MM.1S (cell line): ENCODE data around the gene FHIT.

Source experiments
- DNase-seq: peaks from one replicate; pipeline ENCODE4 v3.0.0-alpha.2; 2015
- H2AFZ ChIP-seq: fragments of 300-600 bp; sonication (generic); 2 replicates; pipeline ENCODE4 v1.6.0; 2016; ENCODE audit warnings: antibody characterized with exemption, low read length
- H3F3A ChIP-seq: fragments of 300-600 bp; sonication (generic); 2 replicates; pipeline ENCODE4 v1.6.1; 2016; ENCODE audit warnings: mild to moderate bottlenecking, antibody characterized with exemption, low read length, moderate library complexity, mixed read lengths; ENCODE audit not compliant: insufficient read depth
- H3K27ac ChIP-seq: fragments of 300-600 bp; sonication (generic); 2 replicates; pipeline ENCODE4 v1.5.1; 2016; ENCODE audit warnings: mild to moderate bottlenecking, low read length
- H3K27me3 ChIP-seq: fragments of 300-600 bp; sonication (generic); replicated peaks from 2 replicates; pipeline ENCODE4 v1.6.0; 2016; ENCODE audit warnings: low read length; ENCODE audit not compliant: insufficient read depth
- H3K36me3 ChIP-seq: fragments of 300-600 bp; sonication (generic); replicated peaks from 2 replicates; pipeline ENCODE4 v1.6.1; 2016; ENCODE audit warnings: mild to moderate bottlenecking, low read length, mixed read lengths; ENCODE audit not compliant: insufficient read depth
- H3K4me1 ChIP-seq: fragments of 300-600 bp; sonication (generic); 2 replicates; pipeline ENCODE4 v1.6.1; 2016; ENCODE audit warnings: low read length, mixed read lengths
- H3K4me2 ChIP-seq: fragments of 300-600 bp; sonication (generic); 2 replicates; pipeline ENCODE4 v1.6.0; 2016; ENCODE audit warnings: low read depth, low read length
- H3K4me3 ChIP-seq: fragments of 300-600 bp; sonication (generic); 2 replicates; pipeline ENCODE4 v1.5.1; 2016; ENCODE audit warnings: low read length, mixed read lengths
- H3K79me2 ChIP-seq: fragments of 300-600 bp; sonication (generic); 2 replicates; pipeline ENCODE4 v1.6.1; 2016; ENCODE audit warnings: mixed run types, low read length, mixed read lengths
- H3K9ac ChIP-seq: fragments of 300-600 bp; sonication (generic); 2 replicates; pipeline ENCODE4 v1.6.1; 2016; ENCODE audit warnings: low read length, mixed read lengths
- H3K9me2 ChIP-seq: fragments of 300-600 bp; sonication (generic); replicated peaks from 2 replicates; pipeline ENCODE4 v1.6.1; 2016; ENCODE audit warnings: mild to moderate bottlenecking, low read length, mixed read lengths; ENCODE audit not compliant: insufficient read depth
- H3K9me3 ChIP-seq: fragments of 300-600 bp; sonication (generic); replicated peaks from 2 replicates; pipeline ENCODE4 v1.6.1; 2016; ENCODE audit warnings: mild to moderate bottlenecking, low read length, mixed read lengths; ENCODE audit not compliant: insufficient read depth
- H4K20me1 ChIP-seq: fragments of 300-600 bp; sonication (generic); 2 replicates; pipeline ENCODE4 v1.6.1; 2016; ENCODE audit warnings: mild to moderate bottlenecking, low read length, moderate library complexity, mixed read lengths; ENCODE audit not compliant: insufficient read depth
- EZH2 ChIP-seq: fragments of 300-600 bp; sonication (generic); optimal IDR thresholded peaks from 2 replicates; pipeline ENCODE3; 2017; ENCODE audit warnings: low read depth, mild to moderate bottlenecking, antibody characterized with exemption, low read length, mixed read lengths
- EZH2phosphoT487 ChIP-seq: fragments of 300-600 bp; sonication (generic); IDR thresholded peaks from 2 replicates; pipeline ENCODE4 v1.6.1; 2018; ENCODE audit warnings: antibody characterized with exemption, low read length
- TF ChIP-seq, protein P1 (sequence below): fragments of 300-600 bp; sonication (generic); IDR thresholded peaks from 2 replicates; pipeline ENCODE4 v1.5.1; 2016; ENCODE audit warnings: antibody characterized with exemption, low read length, mixed read lengths

FHIT gene

DNA sequence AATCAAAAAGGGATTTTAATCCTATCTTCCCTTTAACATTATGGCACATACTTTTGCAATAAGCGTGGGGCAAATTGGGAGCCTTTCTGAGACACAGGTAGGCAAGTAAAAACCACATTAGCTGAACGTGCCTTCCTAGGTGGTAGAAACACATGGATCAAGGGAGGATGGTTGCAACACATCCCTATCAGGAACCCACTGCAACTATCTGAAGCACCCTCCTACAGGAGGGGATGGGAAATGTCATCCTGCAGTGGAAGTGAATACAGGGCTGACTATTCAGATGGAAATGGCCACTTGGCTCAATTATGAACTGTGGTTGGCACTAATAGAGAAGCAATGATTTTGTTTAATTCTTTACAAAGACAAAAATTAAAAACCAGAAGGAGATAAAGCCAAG, 826.3 kb downstream of the FHIT start:
- H3K9me2 ChIP-seq = no peaks in the 10 kb centered on the region
- no peak overlapping the region for H3K4me3 ChIP-seq
- no peaks in the 10 kb centered on the region for H3K27me3 ChIP-seq
- no peaks in the 10 kb centered on the region for H3K4me1 ChIP-seq
- H4K20me1 ChIP-seq = no peaks in the 10 kb centered on the region
- no peak overlapping the region for H3K4me2 ChIP-seq
- no peaks in the 10 kb centered on the region for H3F3A ChIP-seq
- no peaks in the 10 kb centered on the region for H3K36me3 ChIP-seq
- no peak overlapping the region for H3K27ac ChIP-seq
- no peak overlapping the region for H3K9ac ChIP-seq
- TF ChIP-seq, protein P1, sequence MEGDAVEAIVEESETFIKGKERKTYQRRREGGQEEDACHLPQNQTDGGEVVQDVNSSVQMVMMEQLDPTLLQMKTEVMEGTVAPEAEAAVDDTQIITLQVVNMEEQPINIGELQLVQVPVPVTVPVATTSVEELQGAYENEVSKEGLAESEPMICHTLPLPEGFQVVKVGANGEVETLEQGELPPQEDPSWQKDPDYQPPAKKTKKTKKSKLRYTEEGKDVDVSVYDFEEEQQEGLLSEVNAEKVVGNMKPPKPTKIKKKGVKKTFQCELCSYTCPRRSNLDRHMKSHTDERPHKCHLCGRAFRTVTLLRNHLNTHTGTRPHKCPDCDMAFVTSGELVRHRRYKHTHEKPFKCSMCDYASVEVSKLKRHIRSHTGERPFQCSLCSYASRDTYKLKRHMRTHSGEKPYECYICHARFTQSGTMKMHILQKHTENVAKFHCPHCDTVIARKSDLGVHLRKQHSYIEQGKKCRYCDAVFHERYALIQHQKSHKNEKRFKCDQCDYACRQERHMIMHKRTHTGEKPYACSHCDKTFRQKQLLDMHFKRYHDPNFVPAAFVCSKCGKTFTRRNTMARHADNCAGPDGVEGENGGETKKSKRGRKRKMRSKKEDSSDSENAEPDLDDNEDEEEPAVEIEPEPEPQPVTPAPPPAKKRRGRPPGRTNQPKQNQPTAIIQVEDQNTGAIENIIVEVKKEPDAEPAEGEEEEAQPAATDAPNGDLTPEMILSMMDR = no peak
- no peak for TF ChIP-seq EZH2
- no peak for TF ChIP-seq EZH2phosphoT487
- H3K79me2 ChIP-seq = no peaks in the 10 kb centered on the region
- no peak for DNase-seq
- no peak overlapping the region for H2AFZ ChIP-seq
- H3K9me3 ChIP-seq = no peaks in the 10 kb centered on the region

DNA sequence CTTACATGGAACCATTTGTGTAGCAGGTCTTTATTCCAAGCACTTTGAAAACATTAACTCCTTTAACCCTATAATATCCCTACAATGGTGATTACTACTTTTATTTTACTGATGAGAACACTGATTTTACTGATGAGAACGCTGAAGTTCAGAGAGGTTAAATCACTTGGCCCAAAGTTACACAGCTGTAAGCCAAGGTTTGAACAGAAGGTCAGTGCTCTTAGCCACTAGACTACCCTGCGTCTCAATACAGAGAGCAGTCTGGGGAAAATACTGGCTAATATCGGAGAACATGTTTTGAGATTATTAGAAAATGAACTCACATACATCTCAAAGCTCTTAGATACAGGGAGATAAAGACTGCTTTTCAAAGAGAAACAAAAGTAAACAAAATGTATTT, 827.2 kb downstream of the FHIT start:
- no peaks in the 10 kb centered on the region for H3K36me3 ChIP-seq
- H3K9me3 ChIP-seq = no peaks in the 10 kb centered on the region
- TF ChIP-seq EZH2 (no peak), EZH2phosphoT487 (no peak)
- TF ChIP-seq, protein P1 = no peak
- H3K4me1 ChIP-seq = no peaks in the 10 kb centered on the region
- H3F3A ChIP-seq = no peaks in the 10 kb centered on the region
- no peaks in the 10 kb centered on the region for H4K20me1 ChIP-seq
- H3K27ac ChIP-seq = no peak overlapping the region
- H3K4me3 ChIP-seq = no peak overlapping the region
- H3K9me2 ChIP-seq = no peaks in the 10 kb centered on the region
- no peaks in the 10 kb centered on the region for H3K79me2 ChIP-seq
- no peak overlapping the region for H3K4me2 ChIP-seq
- no peak overlapping the region for H2AFZ ChIP-seq
- no peaks in the 10 kb centered on the region for H3K27me3 ChIP-seq
- no peak for DNase-seq
- H3K9ac ChIP-seq = no peak overlapping the region

DNA sequence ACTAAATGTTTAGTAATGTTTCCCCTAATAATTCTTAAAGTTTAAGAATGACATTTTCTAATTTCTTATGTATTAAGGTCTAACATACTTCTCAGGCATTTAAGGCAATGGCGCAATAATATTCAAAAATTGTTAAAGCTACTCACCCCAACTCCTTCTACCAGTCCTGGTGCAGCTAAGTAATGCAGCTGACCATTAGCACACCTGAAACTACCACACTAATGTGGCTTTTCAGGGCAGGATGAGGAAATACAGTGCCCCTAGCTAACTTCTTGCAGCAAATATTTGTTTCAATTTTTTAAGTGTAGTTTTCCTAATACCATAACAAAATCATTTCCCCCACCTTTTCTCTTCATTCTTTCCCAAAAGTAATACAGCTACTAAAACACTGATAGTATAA, 827.7 kb downstream of the FHIT start:
- H3K9me2 ChIP-seq = no peaks in the 10 kb centered on the region
- no peaks in the 10 kb centered on the region for H3K27me3 ChIP-seq
- H3K4me2 ChIP-seq = no peak overlapping the region
- H2AFZ ChIP-seq = no peak overlapping the region
- no peak for TF ChIP-seq EZH2phosphoT487
- no peak for TF ChIP-seq EZH2
- TF ChIP-seq, protein P1 = no peak
- no peaks in the 10 kb centered on the region for H3K4me1 ChIP-seq
- H3K36me3 ChIP-seq = no peaks in the 10 kb centered on the region
- H3K9ac ChIP-seq = no peak overlapping the region
- H3F3A ChIP-seq = no peaks in the 10 kb centered on the region
- no peak overlapping the region for H3K4me3 ChIP-seq
- H3K79me2 ChIP-seq = no peaks in the 10 kb centered on the region
- DNase-seq = no peak
- H4K20me1 ChIP-seq = no peaks in the 10 kb centered on the region
- H3K9me3 ChIP-seq = no peaks in the 10 kb centered on the region
- H3K27ac ChIP-seq = no peak overlapping the region
